ENCODE data around the gene FOXN3. TPM values are rescaled to one million over a fixed set of nuclear protein-coding genes. Genes with fewer than 3 reads are reported as not detected.

FOXN3 gene
- total and polyA plus RNA-seq, 2 donors (not counting 3 experiments of a cell fraction or from before 2014, with no cell fraction given): 16.9 to 41.8 TPM

GRCh38 chr14:89248411-89249064 lies 168.5 kb downstream of the FOXN3 start:
- dilution Hi-C loops (cut with MboI; ENCODE audit: extremely low pct_ligation_motif_present, low sequenced_read_pairs) (no loop called here), intact Hi-C loops (cut with micrococcal nuclease) (no loop called here)
- Histone ChIP-seq H3K79me2 (ENCODE audit: control insufficient read depth, insufficient read depth, low read length) (no peaks in the 10 kb centered on the region), H3K9me1 (replicated peaks; ENCODE audit: control insufficient read depth, extremely low read depth, insufficient read depth, low read length) (no peaks in the 10 kb centered on the region), H3K4me3 (replicated peaks in 1 of 3; ENCODE audit: insufficient read depth in 1 of 3, low read depth in 1 of 3, low read length in 3 of 3) (no peak overlapping the region), H3K27ac (ENCODE audit: insufficient read depth, low read depth, low read length) (no peak overlapping the region), H3K4me1 (ENCODE audit: control insufficient read depth, extremely low read depth, insufficient read depth, low read length) (no peaks in the 10 kb centered on the region), H3K27me3 (ENCODE audit: control insufficient read depth in 2 of 2, insufficient read depth in 2 of 2, low read length in 2 of 2) (no peaks in the 10 kb centered on the region), H3K9ac (replicated peaks; ENCODE audit: extremely low read depth, insufficient read depth, low read length) (no peak overlapping the region), H3K4me2 (ENCODE audit: insufficient read depth, low read length) (no peak overlapping the region), H3K9me3 (replicated peaks; ENCODE audit: control insufficient read depth, insufficient read depth, low read length) (no peaks in the 10 kb centered on the region), H2AFZ (ENCODE audit: low read depth, low read length) (no peak overlapping the region), H3K36me3 (ENCODE audit: control insufficient read depth in 2 of 2, extremely low read depth in 1 of 2, insufficient read depth in 2 of 2, low read length in 2 of 2) (no peaks in the 10 kb centered on the region), H4K20me1 (replicated peaks; ENCODE audit: control insufficient read depth, extremely low read depth, insufficient read depth, low read length) (no peaks in the 10 kb centered on the region)
- BruUV-seq (replicated peaks): no TSS peak
- no peak for DNase-seq (ENCODE audit: low read depth, low spot score)
- ChIA-PET POLR2A (no interaction called here), CTCF (no interaction called here)
- no peak for TF ChIP-seq FOS (IDR thresholded peaks at IDR 0.05; ENCODE audit: borderline replicate concordance, insufficient read depth, low read length)
- no peak for TF ChIP-seq POLR2A (IDR thresholded peaks at IDR 0.05; ENCODE audit: low read depth, low read length)
- no peak for TF ChIP-seq CTCF (IDR thresholded peaks at IDR 0.05; ENCODE audit: extremely low read depth in 1 of 2, insufficient read depth in 1 of 2, low read depth in 1 of 2, low read length in 2 of 2)
- TF ChIP-seq MAX (IDR thresholded peaks at IDR 0.05; ENCODE audit: insufficient read depth, insufficient read length): no peak
- TF ChIP-seq JUN (IDR thresholded peaks at IDR 0.05; ENCODE audit: borderline replicate concordance, insufficient read depth, insufficient read length, low read depth): no peak
- TF ChIP-seq GATA2 (IDR thresholded peaks at IDR 0.05; ENCODE audit: insufficient read depth, insufficient read length, low read depth, low read length): no peak
- no peak for TF ChIP-seq MYC (IDR thresholded peaks at IDR 0.05; ENCODE audit: low read depth, low read length)
- TF ChIP-seq POLR2AphosphoS5 (IDR thresholded peaks at IDR 0.05; ENCODE audit: insufficient read depth, low read depth, low read length): no peak
- TF ChIP-seq EZH2 (IDR thresholded peaks at IDR 0.05; ENCODE audit: borderline replicate concordance, low read depth, low read length, severe bottlenecking): no peak
- no peak for FAIRE-seq
